H9 (cell line): ENCODE results near the gene LPXN. TPM values are rescaled to one million over a fixed set of nuclear protein-coding genes. Genes with fewer than 3 reads are reported as not detected.

Source experiments
- DNase-seq: peaks from one replicate; pipeline ENCODE4 v3.0.0-alpha.2; 2017
- H2AFZ ChIP-seq: one replicate; pipeline ENCODE4 v1.6.1; 2013; ENCODE audit warnings: mild to moderate bottlenecking, low read length, control low read depth, moderate library complexity
- H2AK5ac ChIP-seq: 2 replicates; pipeline ENCODE4 v1.6.1; 2013; ENCODE audit warnings: low read length, control low read depth, mixed read lengths; ENCODE audit not compliant: insufficient read length
- H2BK120ac ChIP-seq: one replicate; pipeline ENCODE4 v1.6.1; 2013; ENCODE audit warnings: low read depth, mild to moderate bottlenecking, low read length, control low read depth, inconsistent platforms; ENCODE audit not compliant: poor library complexity, severe bottlenecking
- H2BK12ac ChIP-seq: 2 replicates; pipeline ENCODE4 v1.6.1; 2013; ENCODE audit warnings: low read length, control low read depth, mixed read lengths, low read depth; ENCODE audit not compliant: insufficient read length
- H2BK15ac ChIP-seq: 2 replicates; pipeline ENCODE4 v1.6.1; 2013; ENCODE audit warnings: low read depth, low read length, control low read depth
- H2BK20ac ChIP-seq: one replicate; pipeline ENCODE4 v1.6.1; 2013; ENCODE audit warnings: low read depth, mild to moderate bottlenecking, low read length, control low read depth, inconsistent platforms; ENCODE audit not compliant: poor library complexity, severe bottlenecking
- H2BK5ac ChIP-seq: 2 replicates; pipeline ENCODE4 v1.6.1; 2013; ENCODE audit warnings: low read length, control low read depth, mixed read lengths; ENCODE audit not compliant: insufficient read length
- H3K14ac ChIP-seq: 2 replicates; pipeline ENCODE4 v1.6.1; 2013; ENCODE audit warnings: low read length, control low read depth; ENCODE audit not compliant: insufficient read depth
- H3K18ac ChIP-seq: 2 replicates; pipeline ENCODE4 v1.6.1; 2013; ENCODE audit warnings: low read depth, mild to moderate bottlenecking, mixed read lengths, low read length, control low read depth; ENCODE audit not compliant: insufficient read length
- H3K23ac ChIP-seq: 2 replicates; pipeline ENCODE4 v1.6.1; 2013; ENCODE audit warnings: low read length, control low read depth, mixed read lengths, low read depth; ENCODE audit not compliant: insufficient read length
- H3K23me2 ChIP-seq: 2 replicates; pipeline ENCODE4 v1.6.1; 2013; ENCODE audit warnings: low read depth, mild to moderate bottlenecking, mixed read lengths, low read length, control low read depth; ENCODE audit not compliant: insufficient read length, poor library complexity, severe bottlenecking
- H3K27ac ChIP-seq: 2 replicates; pipeline ENCODE4 v1.5.1; 2013; ENCODE audit warnings: low read length, control low read depth, mixed read lengths, low read depth; ENCODE audit not compliant: insufficient read length
- H3K27me3 ChIP-seq: 2 replicates; pipeline ENCODE4 v1.6.1; 2013; ENCODE audit warnings: low read length, control low read depth, inconsistent platforms; ENCODE audit not compliant: insufficient read depth
- H3K4ac ChIP-seq: 2 replicates; pipeline ENCODE4 v1.6.1; 2013; ENCODE audit warnings: low read depth, mild to moderate bottlenecking, control low read depth, inconsistent platforms, low read length, moderate library complexity
- H3K4me1 ChIP-seq: 2 replicates; pipeline ENCODE4 v1.6.1; 2013; ENCODE audit warnings: low read length, control low read depth, inconsistent platforms; ENCODE audit not compliant: insufficient read depth
- H3K4me2 ChIP-seq: 2 replicates; pipeline ENCODE4 v1.6.1; 2013; ENCODE audit warnings: low read length, control low read depth, mixed read lengths; ENCODE audit not compliant: insufficient read length, insufficient read depth
- H3K56ac ChIP-seq: 2 replicates; pipeline ENCODE4 v1.6.1; 2013; ENCODE audit warnings: low read depth, mild to moderate bottlenecking, mixed read lengths, low read length, control low read depth; ENCODE audit not compliant: insufficient read length
- H3K79me1 ChIP-seq: 2 replicates; pipeline ENCODE4 v1.6.1; 2013; ENCODE audit warnings: low read depth, mild to moderate bottlenecking, moderate library complexity, low read length, control low read depth, inconsistent platforms; ENCODE audit not compliant: insufficient read depth, poor library complexity, severe bottlenecking
- H3K79me2 ChIP-seq: 2 replicates; pipeline ENCODE4 v1.6.1; 2013; ENCODE audit warnings: low read length, control low read depth, inconsistent platforms; ENCODE audit not compliant: insufficient read depth
- H3K9ac ChIP-seq: 2 replicates; pipeline ENCODE4 v1.6.1; 2013; ENCODE audit warnings: low read length, control low read depth, mixed read lengths; ENCODE audit not compliant: insufficient read length; ENCODE audit errors: extremely low read depth
- H3K9me3 ChIP-seq: one replicate; pipeline ENCODE4 v1.6.1; 2013; ENCODE audit warnings: low read depth, low read length, inconsistent platforms; ENCODE audit not compliant: control insufficient read depth
- H3T11ph ChIP-seq: one replicate; pipeline ENCODE4 v1.6.1; 2013; ENCODE audit warnings: mild to moderate bottlenecking, low read length, control low read depth, inconsistent platforms
- H4K20me1 ChIP-seq: one replicate; pipeline ENCODE4 v1.6.1; 2013; ENCODE audit not compliant: control insufficient read depth, insufficient read length, insufficient read depth
- H4K5ac ChIP-seq: 2 replicates; pipeline ENCODE4 v1.6.1; 2013; ENCODE audit warnings: low read depth, mild to moderate bottlenecking, mixed read lengths, low read length, control low read depth; ENCODE audit not compliant: insufficient read length
- H4K8ac ChIP-seq: replicated peaks from 2 replicates; pipeline ENCODE4 v1.6.1; 2013; ENCODE audit warnings: low read length, control low read depth, mixed read lengths, low read depth; ENCODE audit not compliant: insufficient read length
- H4K91ac ChIP-seq: 2 replicates; pipeline ENCODE4 v1.6.1; 2013; ENCODE audit warnings: low read depth, mild to moderate bottlenecking, moderate library complexity, mixed read lengths, low read length, control low read depth; ENCODE audit not compliant: insufficient read length
- H3K27ac Mint-ChIP-seq, 3 experiments: 2 replicates in 2 of 3; 3 replicates in 1 of 3; pipeline ENCODE4 v1.8.0; 2020 to 2021; ENCODE audit warnings: mixed read lengths in 3 of 3, mild to moderate bottlenecking in 1 of 3, moderate library complexity in 1 of 3
- H3K27me3 Mint-ChIP-seq: 2 replicates; pipeline ENCODE4 v1.8.0; 2021; ENCODE audit warnings: low read depth, mild to moderate bottlenecking, moderate library complexity, mixed read lengths
- H3K36me3 Mint-ChIP-seq, 3 experiments: 2 replicates in 2 of 3; 3 replicates in 1 of 3; pipeline ENCODE4 v1.8.0; 2020 to 2021; ENCODE audit warnings: low read depth in 3 of 3, mixed read lengths in 3 of 3; ENCODE audit not compliant: insufficient read depth in 1 of 3
- H3K4me1 Mint-ChIP-seq, 2 experiments: 2 replicates each; pipeline ENCODE4 v1.8.0; 2020; ENCODE audit warnings: mixed read lengths in 2 of 2
- H3K4me3 Mint-ChIP-seq, 2 experiments: 2 replicates in 1 of 2; 3 replicates in 1 of 2; pipeline ENCODE4 v1.8.0; 2020 to 2021; ENCODE audit warnings: mild to moderate bottlenecking in 2 of 2, mixed read lengths in 2 of 2, moderate library complexity in 1 of 2
- H3K9me3 Mint-ChIP-seq, 2 experiments: 2 replicates in 1 of 2; 3 replicates in 1 of 2; pipeline ENCODE4 v1.8.0; 2020; ENCODE audit warnings: mild to moderate bottlenecking in 2 of 2, mixed read lengths in 2 of 2, moderate library complexity in 1 of 2
- total RNA-seq: library from RNA; stranded (reverse); gene quantifications from 2 replicates; pipeline ENCODE4 v1.2.1, GENCODE V29; 2021
- TF ChIP-seq, protein P1 (sequence below): fragments of 200-600 bp; sonication (generic); conservative IDR thresholded peaks from 3 replicates; pipeline ENCODE4 v1.8.0; 2021; ENCODE audit warnings: antibody characterized with exemption, mild to moderate bottlenecking

Gene LPXN
- total RNA-seq, 1 experiment from 2014 or later: 1.4 TPM

GRCh38 chr11:58508814-58509213 lies 66.8 kb downstream of the LPXN start:
- no peak overlapping the region for H3K23ac ChIP-seq
- no peaks in the 10 kb centered on the region for H3K9me3 ChIP-seq
- H3K27me3 ChIP-seq: no peaks in the 10 kb centered on the region
- H2AK5ac ChIP-seq: no peak overlapping the region
- H2BK120ac ChIP-seq: no peak overlapping the region
- H3T11ph ChIP-seq: no peak overlapping the region
- H2BK5ac ChIP-seq: no peak overlapping the region
- H3K27ac ChIP-seq: no peak overlapping the region
- Mint-ChIP-seq H3K4me1 (peaks cover 9 to 13% of the 10 kb centered on the region in 2 experiments), H3K27me3 (no peaks in the 10 kb centered on the region), H3K36me3 (no peaks in the 10 kb centered on the region; a peak in 1 of 7 replicates), H3K27ac (no peak overlapping the region), H3K4me3 (no peak overlapping the region), H3K9me3 (no peaks in the 10 kb centered on the region)
- no peaks in the 10 kb centered on the region for H4K20me1 ChIP-seq
- H3K4ac ChIP-seq: no peak overlapping the region
- H4K91ac ChIP-seq: no peak overlapping the region
- H3K79me2 ChIP-seq: no peaks in the 10 kb centered on the region
- no peak overlapping the region for H3K56ac ChIP-seq
- no peak for DNase-seq
- no peak overlapping the region for H4K8ac ChIP-seq
- no peak overlapping the region for H2BK15ac ChIP-seq
- TF ChIP-seq, protein P1, sequence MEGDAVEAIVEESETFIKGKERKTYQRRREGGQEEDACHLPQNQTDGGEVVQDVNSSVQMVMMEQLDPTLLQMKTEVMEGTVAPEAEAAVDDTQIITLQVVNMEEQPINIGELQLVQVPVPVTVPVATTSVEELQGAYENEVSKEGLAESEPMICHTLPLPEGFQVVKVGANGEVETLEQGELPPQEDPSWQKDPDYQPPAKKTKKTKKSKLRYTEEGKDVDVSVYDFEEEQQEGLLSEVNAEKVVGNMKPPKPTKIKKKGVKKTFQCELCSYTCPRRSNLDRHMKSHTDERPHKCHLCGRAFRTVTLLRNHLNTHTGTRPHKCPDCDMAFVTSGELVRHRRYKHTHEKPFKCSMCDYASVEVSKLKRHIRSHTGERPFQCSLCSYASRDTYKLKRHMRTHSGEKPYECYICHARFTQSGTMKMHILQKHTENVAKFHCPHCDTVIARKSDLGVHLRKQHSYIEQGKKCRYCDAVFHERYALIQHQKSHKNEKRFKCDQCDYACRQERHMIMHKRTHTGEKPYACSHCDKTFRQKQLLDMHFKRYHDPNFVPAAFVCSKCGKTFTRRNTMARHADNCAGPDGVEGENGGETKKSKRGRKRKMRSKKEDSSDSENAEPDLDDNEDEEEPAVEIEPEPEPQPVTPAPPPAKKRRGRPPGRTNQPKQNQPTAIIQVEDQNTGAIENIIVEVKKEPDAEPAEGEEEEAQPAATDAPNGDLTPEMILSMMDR: no peak
- H2BK20ac ChIP-seq: no peak overlapping the region
- no peak overlapping the region for H2BK12ac ChIP-seq
- no peak overlapping the region for H3K9ac ChIP-seq
- no peaks in the 10 kb centered on the region; the same call in 1 of the 2 replicates for H3K4me1 ChIP-seq
- H3K14ac ChIP-seq: no peak overlapping the region
- no peaks in the 10 kb centered on the region for H3K79me1 ChIP-seq
- no peak overlapping the region for H3K4me2 ChIP-seq
- H2AFZ ChIP-seq: no peak overlapping the region
- H3K18ac ChIP-seq: no peak overlapping the region
- H3K23me2 ChIP-seq: no peaks in the 10 kb centered on the region
- H4K5ac ChIP-seq: no peak overlapping the region
